Calu3 (cell line): ENCODE results near the gene IQCB1. TPM values are rescaled to one million over a fixed set of nuclear protein-coding genes. Genes with fewer than 3 reads are reported as not detected.

ENCODE experiments used
- BruUV-seq: library from RNA; stranded (reverse); fragments of 400-500 nt; replicated peaks from 2 replicates; lab custom pipeline; 2021; lab: Mats Ljungman, UMichigan
- CTCF ChIA-PET: fragments of 300-600 bp; sonication (Branson Sonifier 250); formaldehyde crosslinking; loops from one replicate; lab custom pipeline; 2022; ENCODE audit warnings: antibody characterized with exemption; lab: Charles Lee
- DNase-seq: peaks from one replicate; pipeline ENCODE4 v3.0.0; 2022
- H3K27ac Mint-ChIP-seq: one replicate; pipeline ENCODE4 v1.8.0; 2022; ENCODE audit warnings: mixed read lengths; ENCODE audit not compliant: unreplicated experiment
- H3K27me3 Mint-ChIP-seq: one replicate; pipeline ENCODE4 v1.8.0; 2022; ENCODE audit warnings: mixed read lengths; ENCODE audit not compliant: unreplicated experiment
- H3K36me3 Mint-ChIP-seq: one replicate; pipeline ENCODE4 v1.8.0; 2022; ENCODE audit warnings: mild to moderate bottlenecking, moderate library complexity, mixed read lengths; ENCODE audit not compliant: insufficient read depth, unreplicated experiment
- H3K4me1 Mint-ChIP-seq: one replicate; pipeline ENCODE4 v1.8.0; 2022; ENCODE audit warnings: mild to moderate bottlenecking, low read depth, mixed read lengths; ENCODE audit not compliant: unreplicated experiment
- H3K4me3 Mint-ChIP-seq: one replicate; pipeline ENCODE4 v1.8.0; 2022; ENCODE audit warnings: mild to moderate bottlenecking, low read depth, moderate library complexity, mixed read lengths; ENCODE audit not compliant: unreplicated experiment
- H3K9me3 Mint-ChIP-seq: one replicate; pipeline ENCODE4 v1.8.0; 2022; ENCODE audit warnings: low read depth, mixed read lengths; ENCODE audit not compliant: unreplicated experiment
- CTCF ChIP-seq: fragments of 200-600 bp; IDR thresholded peaks from one replicate; pipeline ENCODE4 v1.8.0; 2022; ENCODE audit warnings: antibody characterized with exemption; ENCODE audit not compliant: unreplicated experiment
- intact Hi-C: fragments of 100-400 bp; cut with micrococcal nuclease; formaldehyde crosslinking; loops from one replicate; pipeline ENCODE4 v1.10.0; 2022; ENCODE audit not compliant: unreplicated experiment
- total RNA-seq: library from RNA; stranded (reverse); gene quantifications from 2 replicates; pipeline ENCODE4 v1.2.3, GENCODE V29; 2022

Gene IQCB1
- total RNA-seq, 1 experiment from 2014 or later = 25.0 TPM

GRCh38 chr3:121736112-121736511 is 98.7 kb downstream of the IQCB1 start:
- no peak overlapping the region for H3K27ac Mint-ChIP-seq
- no TSS peak for BruUV-seq
- CTCF ChIA-PET = no interaction called here

GRCh38 chr3:121735047-121735696 is 99.7 kb downstream of the IQCB1 start:
- intact Hi-C loops = no loop called here
- H3K27me3 Mint-ChIP-seq = no peaks in the 10 kb centered on the region

More at GRCh38 chr3:121736112-121736511, 98.7 kb downstream of the IQCB1 start:
- Mint-ChIP-seq H3K4me3 (no peak overlapping the region), H3K4me1 (no peaks in the 10 kb centered on the region), H3K36me3 (no peaks in the 10 kb centered on the region), H3K9me3 (no peaks in the 10 kb centered on the region), H3K27me3 (no peaks in the 10 kb centered on the region)
- intact Hi-C loops = no loop called here
- no peak for DNase-seq
- no peak for TF ChIP-seq CTCF

GRCh38 chr3:121730940-121731687 is 103.7 kb downstream of the IQCB1 start:
- Mint-ChIP-seq H3K9me3 (no peaks in the 10 kb centered on the region), H3K4me3 (no peak overlapping the region), H3K4me1 (no peaks in the 10 kb centered on the region), H3K27me3 (no peaks in the 10 kb centered on the region), H3K36me3 (peaks cover 5% of the 10 kb centered on the region), H3K27ac (no peak overlapping the region)
- intact Hi-C loops = no loop called here
- CTCF ChIA-PET = no interaction called here
- no TSS peak for BruUV-seq
- no peak for DNase-seq
- no peak for TF ChIP-seq CTCF

More at GRCh38 chr3:121735047-121735696, 99.7 kb downstream of the IQCB1 start:
- no peaks in the 10 kb centered on the region for H3K36me3 Mint-ChIP-seq
- no peak overlapping the region for H3K4me3 Mint-ChIP-seq
- no peak overlapping the region for H3K27ac Mint-ChIP-seq
- CTCF ChIA-PET = no interaction called here
- H3K9me3 Mint-ChIP-seq = no peaks in the 10 kb centered on the region
- no peak for DNase-seq
- TF ChIP-seq CTCF = no peak
- no TSS peak for BruUV-seq
- H3K4me1 Mint-ChIP-seq = no peaks in the 10 kb centered on the region

- DNase-seq = no peak
- H3K27me3 Mint-ChIP-seq = no peaks in the 10 kb centered on the region
- peaks cover 10% of the 10 kb centered on the region for H3K36me3 Mint-ChIP-seq
- H3K9me3 Mint-ChIP-seq = no peaks in the 10 kb centered on the region
- no TSS peak for BruUV-seq
- CTCF ChIA-PET = interaction anchor here (0.5 kb wide), 1 partner anchor 9 kb away, joined by 4 read pairs; no protein-coding TSS in a partner anchor
- H3K4me1 Mint-ChIP-seq = no peaks in the 10 kb centered on the region
- no peak for TF ChIP-seq CTCF
- no peak overlapping the region for H3K27ac Mint-ChIP-seq
- intact Hi-C loops = no loop called here
- H3K4me3 Mint-ChIP-seq = no peak overlapping the region
Measured at GRCh38 chr3:121724130-121724529, 110.7 kb downstream of the IQCB1 start.
